HEK293 (cell line): ENCODE data around the gene WNT8B.

Experiments used
- FEZF1 ChIP-seq: fragments of 450-650 bp; formaldehyde crosslinking; IDR thresholded peaks from 2 replicates; pipeline ENCODE4 v1.5.1; 2016; ENCODE audit warnings: missing biosample characterization, missing genetic modification characterization
- HOXD13 ChIP-seq: sonication (generic); formaldehyde crosslinking; IDR thresholded peaks from 2 replicates; pipeline ENCODE4 v1.8.0; 2022; ENCODE audit warnings: missing genetic modification reagents, borderline replicate concordance
- INSM2 ChIP-seq: fragments of 450-650 bp; formaldehyde crosslinking; IDR thresholded peaks from 2 replicates; pipeline ENCODE4 v1.5.1; 2016; ENCODE audit warnings: missing biosample characterization, missing genetic modification characterization
- KLF17 ChIP-seq: fragments of 450-650 bp; formaldehyde crosslinking; IDR thresholded peaks from 2 replicates; pipeline ENCODE4 v1.5.1; 2016; ENCODE audit warnings: missing biosample characterization, missing genetic modification characterization
- KLF9 ChIP-seq: fragments of 450-650 bp; formaldehyde crosslinking; IDR thresholded peaks from 2 replicates; pipeline ENCODE4 v1.5.1; 2016; ENCODE audit warnings: missing biosample characterization, missing genetic modification characterization, low read depth
- MZF1 ChIP-seq: fragments of 450-650 bp; formaldehyde crosslinking; IDR thresholded peaks from 2 replicates; pipeline ENCODE4 v1.5.1; 2017; ENCODE audit warnings: missing biosample characterization, missing genetic modification characterization, borderline replicate concordance
- PRDM10 ChIP-seq: fragments of 450-650 bp; formaldehyde crosslinking; IDR thresholded peaks from 2 replicates; pipeline ENCODE4 v1.5.1; 2016; ENCODE audit warnings: missing biosample characterization, missing genetic modification characterization
- SCRT1 ChIP-seq: fragments of 450-650 bp; formaldehyde crosslinking; IDR thresholded peaks from 2 replicates; pipeline ENCODE4 v1.5.1; 2016; ENCODE audit warnings: missing biosample characterization, missing genetic modification characterization, borderline replicate concordance
- SCRT2 ChIP-seq: fragments of 450-650 bp; formaldehyde crosslinking; IDR thresholded peaks from 2 replicates; pipeline ENCODE4 v1.5.1; 2016; ENCODE audit warnings: missing biosample characterization, missing genetic modification characterization
- SETDB1 ChIP-seq: IDR thresholded peaks from one replicate; pipeline ENCODE4 v1.6.1; 2017; ENCODE audit warnings: mild to moderate bottlenecking, low read length, moderate library complexity, mixed read lengths; ENCODE audit not compliant: insufficient read length
- TRIM28 ChIP-seq: IDR thresholded peaks from 2 replicates; pipeline ENCODE4 v1.6.1; 2011; ENCODE audit warnings: low read length, control low read depth, borderline replicate concordance
- ZBTB20 ChIP-seq: fragments of 450-650 bp; formaldehyde crosslinking; IDR thresholded peaks from 2 replicates; pipeline ENCODE4 v1.5.1; 2016; ENCODE audit warnings: missing biosample characterization, missing genetic modification characterization
- ZBTB21 ChIP-seq: fragments of 450-650 bp; formaldehyde crosslinking; IDR thresholded peaks from 2 replicates; pipeline ENCODE4 v1.5.1; 2017; ENCODE audit warnings: missing biosample characterization, missing genetic modification characterization
- ZBTB8A ChIP-seq: fragments of 450-650 bp; formaldehyde crosslinking; IDR thresholded peaks from 2 replicates; pipeline ENCODE4 v1.5.1; 2016; ENCODE audit warnings: missing biosample characterization, missing genetic modification characterization
- ZEB2 ChIP-seq: fragments of 450-650 bp; formaldehyde crosslinking; IDR thresholded peaks from 2 replicates; pipeline ENCODE4 v1.5.1; 2016; ENCODE audit warnings: missing biosample characterization, missing genetic modification characterization
- ZNF24 ChIP-seq: fragments of 450-650 bp; formaldehyde crosslinking; IDR thresholded peaks from 2 replicates; pipeline ENCODE4 v1.5.1; 2016; ENCODE audit warnings: missing biosample characterization, missing genetic modification characterization
- ZNF292 ChIP-seq: fragments of 450-650 bp; formaldehyde crosslinking; IDR thresholded peaks from 2 replicates; pipeline ENCODE4 v1.5.1; 2016; ENCODE audit warnings: low read depth, missing biosample characterization, missing genetic modification characterization, borderline replicate concordance
- ZNF335 ChIP-seq: fragments of 450-650 bp; formaldehyde crosslinking; conservative IDR thresholded peaks from 2 replicates; pipeline ENCODE4 v1.5.1; 2016; ENCODE audit warnings: missing biosample characterization, missing genetic modification characterization
- ZNF350 ChIP-seq: fragments of 450-650 bp; formaldehyde crosslinking; IDR thresholded peaks from 2 replicates; pipeline ENCODE4 v1.5.0; 2017; ENCODE audit warnings: missing biosample characterization, mild to moderate bottlenecking, missing genetic modification characterization
- ZNF433 ChIP-seq: fragments of 450-650 bp; formaldehyde crosslinking; IDR thresholded peaks from 2 replicates; pipeline ENCODE4 v1.5.1; 2016; ENCODE audit warnings: missing biosample characterization, missing genetic modification characterization, low read depth
- ZNF585B ChIP-seq: fragments of 450-650 bp; formaldehyde crosslinking; IDR thresholded peaks from 2 replicates; pipeline ENCODE4 v1.5.1; 2016; ENCODE audit warnings: missing biosample characterization, missing genetic modification characterization
- ZNF600 ChIP-seq: fragments of 450-650 bp; formaldehyde crosslinking; IDR thresholded peaks from 2 replicates; pipeline ENCODE4 v1.5.1; 2016; ENCODE audit warnings: missing biosample characterization, missing genetic modification characterization
- ZNF610 ChIP-seq: fragments of 450-650 bp; formaldehyde crosslinking; IDR thresholded peaks from 2 replicates; pipeline ENCODE4 v1.5.1; 2016; ENCODE audit warnings: missing biosample characterization, missing genetic modification characterization, borderline replicate concordance
- ZXDB ChIP-seq: fragments of 450-650 bp; formaldehyde crosslinking; IDR thresholded peaks from 2 replicates; pipeline ENCODE4 v1.5.1; 2016; ENCODE audit warnings: missing biosample characterization, missing genetic modification characterization
- TF ChIP-seq, protein P1 (sequence below): fragments of 450-650 bp; formaldehyde crosslinking; IDR thresholded peaks from 2 replicates; pipeline ENCODE4 v1.5.1; 2016; ENCODE audit warnings: missing biosample characterization, missing genetic modification characterization, borderline replicate concordance
- TF ChIP-seq, protein P2 (sequence below): fragments of 450-650 bp; formaldehyde crosslinking; IDR thresholded peaks from 2 replicates; pipeline ENCODE4 v1.5.1; 2016; ENCODE audit warnings: missing biosample characterization, missing genetic modification characterization

WNT8B gene

DNA sequence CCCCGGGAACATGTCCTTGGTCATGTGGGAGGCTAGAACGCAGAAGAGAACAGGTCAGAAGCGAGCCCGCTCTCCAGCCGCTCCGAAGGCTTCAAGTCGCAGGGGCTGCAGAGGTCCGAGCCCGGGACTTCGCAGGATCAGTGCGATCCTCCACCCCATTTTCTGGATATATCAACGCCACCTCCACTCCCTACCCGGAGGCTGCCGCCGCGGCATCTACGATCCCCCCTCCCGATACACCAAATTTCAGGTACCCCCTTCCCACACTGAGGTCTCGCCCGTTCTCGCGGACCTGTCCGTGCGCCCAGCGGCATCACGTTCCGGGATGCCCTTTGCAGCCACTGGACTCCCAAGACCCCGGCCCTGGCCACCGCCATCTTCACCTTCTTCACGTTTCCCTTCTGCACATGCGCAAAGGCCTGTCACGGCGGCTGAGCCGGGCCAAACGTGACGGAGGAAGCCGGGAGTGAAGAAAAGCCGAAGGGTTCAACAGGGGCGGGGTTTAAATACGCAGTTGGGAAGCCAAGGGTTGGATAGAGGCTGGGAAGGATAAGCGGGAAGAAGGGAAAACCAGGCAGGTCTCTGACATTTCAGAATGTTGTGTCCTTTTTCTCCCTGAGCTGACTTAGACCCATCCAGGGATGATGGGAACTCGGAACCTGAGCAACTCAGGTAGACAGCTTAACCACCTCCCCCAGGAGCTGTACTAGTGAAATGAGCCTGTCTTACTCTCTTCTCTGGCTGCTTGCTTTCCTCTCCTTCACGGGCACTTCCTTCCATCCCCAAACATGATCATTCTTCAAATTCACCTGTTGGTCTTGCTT lies 66.9 kb downstream of the WNT8B start, which contains the start of gene NDUFB8 (continued):
- TF ChIP-seq, protein P1, sequence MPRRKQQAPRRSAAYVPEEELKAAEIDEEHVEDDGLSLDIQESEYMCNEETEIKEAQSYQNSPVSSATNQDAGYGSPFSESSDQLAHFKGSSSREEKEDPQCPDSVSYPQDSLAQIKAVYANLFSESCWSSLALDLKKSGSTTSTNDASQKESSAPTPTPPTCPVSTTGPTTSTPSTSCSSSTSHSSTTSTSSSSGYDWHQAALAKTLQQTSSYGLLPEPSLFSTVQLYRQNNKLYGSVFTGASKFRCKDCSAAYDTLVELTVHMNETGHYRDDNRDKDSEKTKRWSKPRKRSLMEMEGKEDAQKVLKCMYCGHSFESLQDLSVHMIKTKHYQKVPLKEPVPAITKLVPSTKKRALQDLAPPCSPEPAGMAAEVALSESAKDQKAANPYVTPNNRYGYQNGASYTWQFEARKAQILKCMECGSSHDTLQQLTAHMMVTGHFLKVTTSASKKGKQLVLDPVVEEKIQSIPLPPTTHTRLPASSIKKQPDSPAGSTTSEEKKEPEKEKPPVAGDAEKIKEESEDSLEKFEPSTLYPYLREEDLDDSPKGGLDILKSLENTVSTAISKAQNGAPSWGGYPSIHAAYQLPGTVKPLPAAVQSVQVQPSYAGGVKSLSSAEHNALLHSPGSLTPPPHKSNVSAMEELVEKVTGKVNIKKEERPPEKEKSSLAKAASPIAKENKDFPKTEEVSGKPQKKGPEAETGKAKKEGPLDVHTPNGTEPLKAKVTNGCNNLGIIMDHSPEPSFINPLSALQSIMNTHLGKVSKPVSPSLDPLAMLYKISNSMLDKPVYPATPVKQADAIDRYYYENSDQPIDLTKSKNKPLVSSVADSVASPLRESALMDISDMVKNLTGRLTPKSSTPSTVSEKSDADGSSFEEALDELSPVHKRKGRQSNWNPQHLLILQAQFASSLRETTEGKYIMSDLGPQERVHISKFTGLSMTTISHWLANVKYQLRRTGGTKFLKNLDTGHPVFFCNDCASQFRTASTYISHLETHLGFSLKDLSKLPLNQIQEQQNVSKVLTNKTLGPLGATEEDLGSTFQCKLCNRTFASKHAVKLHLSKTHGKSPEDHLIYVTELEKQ, result no peak
- peak; percentile 49; the same call in 1 of the 2 replicates for TF ChIP-seq KLF17 (tag by site-specific recombination)
- TF ChIP-seq SCRT1 (tag by site-specific recombination), result peak; percentile 93
- no peak for TF ChIP-seq HOXD13 (CRISPR knock-in tag)
- TF ChIP-seq ZEB2 (tag by site-specific recombination), result peak; percentile 28; the same call in 1 of the 2 replicates
- TF ChIP-seq ZBTB21 (tag by site-specific recombination), result peak; percentile 58; the same call in 1 of the 2 replicates
- no peak for TF ChIP-seq ZNF350
- TF ChIP-seq PRDM10 (tag by site-specific recombination), result peak; percentile 99
- peak; percentile 100 for TF ChIP-seq ZBTB20
- TF ChIP-seq ZNF433 (tag by site-specific recombination), result no peak
- peak; percentile 51; the same call in 1 of the 2 replicates for TF ChIP-seq ZNF600
- 0 out of 2 replicates have a peak, but pooled peaks have one; percentile 34 for TF ChIP-seq ZNF610
- TF ChIP-seq SCRT2 (tag by site-specific recombination), result peak; percentile 96
- peak; percentile 15; the same call in 1 of the 2 replicates for TF ChIP-seq ZNF585B (tag by site-specific recombination)
- TF ChIP-seq INSM2 (tag by site-specific recombination), result no peak
- peak; percentile 64; the same call in 1 of the 2 replicates for TF ChIP-seq ZNF24 (tag by site-specific recombination)
- TF ChIP-seq, protein P2, sequence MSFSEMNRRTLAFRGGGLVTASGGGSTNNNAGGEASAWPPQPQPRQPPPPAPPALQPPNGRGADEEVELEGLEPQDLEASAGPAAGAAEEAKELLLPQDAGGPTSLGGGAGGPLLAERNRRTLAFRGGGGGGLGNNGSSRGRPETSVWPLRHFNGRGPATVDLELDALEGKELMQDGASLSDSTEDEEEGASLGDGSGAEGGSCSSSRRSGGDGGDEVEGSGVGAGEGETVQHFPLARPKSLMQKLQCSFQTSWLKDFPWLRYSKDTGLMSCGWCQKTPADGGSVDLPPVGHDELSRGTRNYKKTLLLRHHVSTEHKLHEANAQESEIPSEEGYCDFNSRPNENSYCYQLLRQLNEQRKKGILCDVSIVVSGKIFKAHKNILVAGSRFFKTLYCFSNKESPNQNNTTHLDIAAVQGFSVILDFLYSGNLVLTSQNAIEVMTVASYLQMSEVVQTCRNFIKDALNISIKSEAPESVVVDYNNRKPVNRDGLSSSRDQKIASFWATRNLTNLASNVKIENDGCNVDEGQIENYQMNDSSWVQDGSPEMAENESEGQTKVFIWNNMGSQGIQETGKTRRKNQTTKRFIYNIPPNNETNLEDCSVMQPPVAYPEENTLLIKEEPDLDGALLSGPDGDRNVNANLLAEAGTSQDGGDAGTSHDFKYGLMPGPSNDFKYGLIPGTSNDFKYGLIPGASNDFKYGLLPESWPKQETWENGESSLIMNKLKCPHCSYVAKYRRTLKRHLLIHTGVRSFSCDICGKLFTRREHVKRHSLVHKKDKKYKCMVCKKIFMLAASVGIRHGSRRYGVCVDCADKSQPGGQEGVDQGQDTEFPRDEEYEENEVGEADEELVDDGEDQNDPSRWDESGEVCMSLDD, result 0 out of 2 replicates have a peak, but pooled peaks have one; percentile 28
- TF ChIP-seq ZNF292, result no peak
- TF ChIP-seq MZF1 (tag by site-specific recombination), result no peak
- no peak for TF ChIP-seq SETDB1
- TF ChIP-seq ZXDB (tag by site-specific recombination), result peak; percentile 79
- 0 out of 2 replicates have a peak, but pooled peaks have one; percentile 36 for TF ChIP-seq TRIM28
- peak; percentile 7; the same call in 1 of the 2 replicates for TF ChIP-seq FEZF1
- TF ChIP-seq ZBTB8A (tag by site-specific recombination), result 0 out of 2 replicates have a peak, but pooled peaks have one; percentile 18
- TF ChIP-seq ZNF335, result peak; percentile 97
- TF ChIP-seq KLF9 (tag by site-specific recombination), result 0 out of 2 replicates have a peak, but pooled peaks have one; percentile 12
